Measurements from ENCODE around the gene ELMO3.
A peak's percentile ranks its signal among the peaks of the same experiment; 100 is the strongest.

The ELMO3 gene

DNA sequence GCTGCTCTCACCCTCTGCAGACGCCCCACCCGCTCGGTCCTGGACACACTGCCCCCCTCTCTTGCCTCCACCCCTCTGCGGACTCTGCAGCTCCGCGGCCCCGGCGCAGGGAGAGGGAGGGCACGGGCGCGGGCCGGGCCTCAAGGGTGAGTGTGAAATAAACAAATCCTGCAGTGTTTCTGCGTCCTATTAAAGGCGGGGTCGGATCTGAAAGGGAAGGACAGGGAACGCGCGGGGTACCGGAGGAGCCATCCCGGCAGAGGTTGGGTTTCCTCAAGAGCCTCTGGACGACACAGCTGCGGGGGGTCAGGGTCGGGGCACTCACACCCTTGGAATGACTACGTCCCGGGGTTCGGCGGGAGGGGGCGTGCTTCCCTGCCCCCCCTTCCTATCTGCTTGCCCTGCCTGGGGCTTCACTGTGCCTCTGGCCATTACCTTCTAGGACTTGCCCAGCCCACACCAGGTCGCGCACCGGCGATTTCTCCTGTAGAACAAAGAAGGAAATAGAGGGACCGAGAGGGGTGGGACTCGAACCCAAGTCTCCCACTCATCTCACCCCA lies 34.9 kb upstream of the ELMO3 start:
- no peak for DNase-seq

DNA sequence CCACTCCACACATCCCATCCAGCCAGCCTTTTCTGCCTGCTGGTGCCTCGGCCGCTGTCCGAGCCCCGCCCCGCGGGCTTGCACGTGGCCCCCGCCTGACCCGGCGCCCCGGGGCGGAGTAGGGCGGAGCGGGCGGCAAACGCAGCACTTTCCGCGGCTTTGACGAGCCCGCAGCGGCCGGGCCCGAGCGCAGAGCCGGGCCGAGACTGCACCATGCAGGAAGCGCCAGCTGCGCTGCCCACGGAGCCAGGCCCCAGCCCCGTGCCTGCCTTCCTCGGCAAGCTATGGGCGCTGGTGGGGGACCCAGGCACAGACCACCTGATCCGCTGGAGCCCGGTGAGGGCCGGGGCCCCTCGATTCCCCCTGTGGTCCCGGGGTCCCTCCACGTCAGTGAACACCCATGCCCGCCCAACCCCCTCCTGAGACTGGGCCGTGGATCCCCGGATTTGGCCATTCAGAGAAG lies 34.3 kb upstream of the ELMO3 start, which contains the start of gene HSF4:
Gene HSF4 (plus strand): TSS at position 147 of the 463 bp plus-strand sequence. CDS start 67 bp downstream, at position 214.
- DNase-seq = no peak

GRCh38 chr16:67165121-67166078 lies 33.5 kb upstream of the ELMO3 start:
- DNase-seq = no peak

DNA sequence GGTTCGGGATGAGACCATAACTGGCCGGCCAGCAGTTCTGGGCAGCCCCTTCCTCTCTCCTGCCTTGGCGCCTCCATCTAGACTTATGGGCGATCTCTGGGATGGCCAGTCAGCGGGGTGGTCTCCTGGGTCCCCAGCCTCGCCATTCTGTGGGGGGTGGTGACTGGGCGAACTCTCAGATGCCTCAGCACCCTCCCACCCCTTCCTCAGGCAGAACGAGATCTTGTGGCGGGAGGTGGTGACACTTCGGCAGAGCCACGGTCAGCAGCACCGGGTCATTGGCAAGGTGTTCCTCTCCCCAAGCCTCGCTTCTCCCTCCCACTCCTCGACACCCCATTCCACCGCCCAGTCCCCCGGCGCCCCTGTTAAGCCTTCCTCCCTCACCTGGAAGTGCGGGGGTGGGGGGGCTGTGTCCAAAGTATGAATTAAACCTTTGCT lies 32.8 kb upstream of the ELMO3 start:
- no peak for DNase-seq

- DNase-seq = no peak
Measured at GRCh38 chr16:67166598-67167168, 32.2 kb upstream of the ELMO3 start.

- DNase-seq = no peak
Measured at GRCh38 chr16:67167588-67167987, 31.3 kb upstream of the ELMO3 start.

DNA sequence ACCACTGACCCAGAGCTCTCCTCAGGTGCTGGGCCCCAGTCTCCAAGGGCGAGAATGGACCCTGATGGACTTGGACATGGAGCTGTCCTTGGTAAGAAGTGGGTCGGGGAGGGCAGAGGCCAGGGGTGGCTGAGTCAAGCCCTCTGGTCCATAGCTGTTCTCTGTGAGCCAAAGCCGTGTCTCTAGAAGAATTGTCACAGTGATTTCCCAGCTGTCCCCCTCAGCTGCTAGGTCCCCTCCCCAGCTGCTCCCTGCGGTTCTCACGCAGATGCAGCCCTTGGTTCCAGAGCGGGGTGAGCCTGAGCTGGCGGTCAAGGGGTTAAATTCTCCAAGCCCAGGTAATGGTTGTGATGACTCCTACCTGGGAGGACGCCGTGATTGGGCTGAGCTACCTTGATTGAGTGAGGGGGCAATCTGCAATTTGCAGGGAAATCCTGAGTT lies 29.9 kb upstream of the ELMO3 start:
- DNase-seq = no peak

DNA sequence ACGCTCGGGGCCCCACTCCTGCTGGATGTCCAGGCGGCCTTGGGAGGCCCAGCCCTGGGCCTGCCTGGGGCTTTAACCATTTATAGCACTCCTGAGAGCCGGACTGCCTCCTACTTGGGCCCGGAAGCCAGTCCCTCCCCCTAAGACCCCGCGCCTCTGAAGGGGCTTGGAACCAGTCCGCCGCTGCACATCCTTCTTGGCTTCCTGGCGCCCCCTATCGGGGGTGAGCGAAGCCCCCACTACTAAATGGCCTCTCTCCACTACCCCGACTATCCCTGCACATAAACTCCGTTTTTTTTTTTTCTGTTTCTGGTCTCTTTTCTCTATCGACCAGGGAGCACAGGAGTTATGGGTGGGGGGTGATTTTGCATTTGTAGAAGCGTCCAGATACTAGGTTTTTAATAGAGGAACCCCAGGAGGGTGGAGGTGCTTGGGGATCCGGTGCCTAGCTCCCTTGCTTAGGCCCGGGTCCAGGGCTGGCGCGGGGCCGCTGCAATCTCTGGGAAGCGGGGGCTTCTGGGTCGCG lies 29.2 kb upstream of the ELMO3 start:
- peak; percentile 31 for DNase-seq

DNA sequence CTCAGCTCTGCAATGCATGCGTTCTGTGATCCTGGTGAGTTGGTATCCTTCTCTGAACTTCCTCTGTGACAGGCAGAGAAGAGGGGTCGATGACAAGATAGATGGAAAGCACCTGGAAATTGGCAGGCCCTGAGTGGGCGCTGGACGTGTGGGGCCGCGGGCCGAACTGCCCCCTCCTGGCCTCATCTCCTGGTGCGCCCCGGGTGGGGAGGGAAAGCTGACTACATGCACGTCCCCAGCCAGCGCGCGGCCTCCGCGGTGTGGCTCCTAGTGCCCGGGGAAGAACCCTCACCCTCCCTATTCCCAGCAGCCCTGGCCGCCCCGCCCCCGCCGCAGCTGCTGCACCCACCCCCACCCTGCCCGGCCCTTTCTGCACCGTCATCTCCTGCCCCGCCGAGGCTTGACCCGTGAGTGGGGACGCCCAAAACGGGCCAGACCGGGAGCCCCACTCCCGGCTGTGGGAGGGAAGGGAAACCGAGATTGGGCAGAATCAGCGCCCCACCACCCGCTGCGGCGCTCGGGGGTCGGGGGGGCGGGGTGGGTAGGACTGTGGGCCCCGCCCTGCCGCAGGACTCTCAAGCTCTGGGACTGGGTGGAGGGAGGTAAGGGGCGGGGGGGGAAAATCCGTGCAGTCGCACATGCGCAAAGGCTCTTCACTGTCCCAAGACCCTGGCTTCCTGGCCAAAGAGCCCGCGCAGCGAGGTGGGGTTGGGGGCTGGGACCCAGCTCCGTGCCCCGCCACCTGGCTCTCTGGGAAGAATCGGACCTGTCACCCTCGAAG lies 28.6 kb upstream of the ELMO3 start, which contains the start of gene NOL3:
Gene NOL3 (plus strand): TSS at position 371 of the 781 bp plus-strand sequence.
- DNase-seq = no peak

- DNase-seq = no peak
Measured at GRCh38 chr16:67170949-67171649, 27.8 kb upstream of the ELMO3 start.

- no peak for DNase-seq
Measured at GRCh38 chr16:67173323-67173722, 25.6 kb upstream of the ELMO3 start.

GRCh38 chr16:67173808-67174705 lies 24.9 kb upstream of the ELMO3 start:
- no peak for DNase-seq

- no peak for DNase-seq
Measured at GRCh38 chr16:67174706-67175231, 24.2 kb upstream of the ELMO3 start.

DNA sequence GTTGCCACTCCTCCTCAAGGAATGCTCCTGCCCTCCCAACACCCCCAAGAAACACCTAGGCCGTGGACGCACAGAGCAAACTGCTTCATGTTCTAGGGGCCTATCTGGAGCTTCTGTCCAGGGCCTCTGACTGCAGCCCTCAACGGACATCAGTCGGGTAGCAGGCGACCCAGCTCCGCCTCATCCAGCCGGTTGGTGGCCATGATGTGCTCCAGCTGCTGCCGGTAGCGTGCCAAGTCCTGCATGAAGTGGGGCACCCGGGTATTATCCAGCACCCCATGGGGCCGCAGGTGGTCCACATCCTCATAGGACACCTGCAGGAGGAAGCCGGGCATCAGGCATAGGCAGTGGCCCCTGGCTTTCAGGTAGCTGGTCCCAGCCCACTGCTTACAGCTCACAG lies 22.3 kb upstream of the ELMO3 start:
- DNase-seq = no peak

DNA sequence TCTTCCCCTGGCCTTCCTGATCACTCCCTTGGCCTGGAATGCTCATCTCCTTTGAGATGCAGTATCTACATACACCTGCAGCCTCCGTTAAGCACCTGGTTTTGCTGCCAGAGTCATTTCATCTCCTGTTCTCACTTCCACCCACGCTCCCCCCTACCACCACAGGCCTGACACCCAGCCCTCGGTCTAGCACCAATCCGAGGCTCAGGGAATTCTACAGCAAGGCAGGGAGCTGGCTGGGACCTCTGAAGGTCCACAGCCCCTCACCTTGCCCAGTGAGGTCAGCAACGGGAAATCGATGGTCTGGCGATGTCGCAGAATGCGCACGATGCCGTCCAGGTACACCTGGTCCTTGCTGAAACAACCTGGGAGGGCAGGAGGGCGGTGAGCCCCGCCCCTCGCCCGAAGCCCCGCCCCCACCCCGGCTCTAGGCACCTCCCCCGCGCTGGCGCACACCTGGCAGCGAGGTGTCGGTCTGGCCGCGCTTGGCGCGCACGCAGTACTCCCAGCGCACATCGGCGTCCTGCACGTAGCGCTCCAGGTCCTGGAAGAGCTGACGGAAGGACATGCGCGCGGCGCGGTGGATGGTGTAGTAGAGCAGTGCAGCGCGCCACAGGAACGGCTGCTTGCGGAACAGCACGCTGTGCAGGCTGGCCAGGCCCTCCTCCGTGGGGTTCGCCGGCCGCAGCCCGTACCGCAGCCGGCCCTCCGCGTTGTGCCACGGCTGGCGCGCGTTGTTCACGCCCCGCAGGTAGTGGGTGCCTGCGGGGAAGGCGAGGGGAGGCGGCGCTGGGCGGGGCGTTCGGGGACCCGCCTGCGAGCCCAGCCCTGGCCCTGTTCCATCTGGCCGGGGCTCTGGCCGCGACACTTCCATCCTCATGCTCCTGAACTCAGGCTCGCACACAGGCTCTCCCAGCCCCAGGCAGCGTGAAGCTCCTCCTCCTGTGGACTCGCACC lies 20.9 kb upstream of the ELMO3 start:
- no peak for DNase-seq

- DNase-seq = no peak
Measured at GRCh38 chr16:67179421-67180080, 19.4 kb upstream of the ELMO3 start.

GRCh38 chr16:67180166-67180565 lies 18.8 kb upstream of the ELMO3 start:
- no peak for DNase-seq

- no peak for DNase-seq
Measured at GRCh38 chr16:67181346-67181745, 17.6 kb upstream of the ELMO3 start.

DNA sequence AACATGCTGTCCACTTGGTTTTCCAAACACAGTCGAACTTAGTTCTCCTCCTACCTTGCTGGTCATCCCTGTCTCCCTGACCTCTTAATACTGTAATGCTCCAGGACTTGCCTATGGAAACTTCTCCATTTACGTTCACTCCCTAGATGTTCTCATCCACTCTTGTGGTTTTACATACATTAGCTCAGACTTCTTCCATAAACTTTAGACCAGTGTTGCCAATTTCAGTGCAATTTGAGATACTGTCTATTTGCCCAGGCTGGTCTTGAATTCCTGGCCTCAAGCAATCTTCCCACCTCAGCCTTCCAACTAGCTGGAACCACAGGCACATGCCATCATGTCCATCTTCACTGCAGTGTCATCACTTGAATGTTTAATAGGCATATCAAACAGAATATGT lies 16.6 kb upstream of the ELMO3 start:
- no peak for DNase-seq

Measured in NCI-H1436 treated with DMSO at 0.1 percent for 48 hours (cell line).